ENCODE measurements around the gene CTNNA1.
"Not testable (repeated sequence)": the region's sequence is repeated elsewhere in the genome, so short reads cannot be mapped to it uniquely, and the experiment has no call there.

CTNNA1 gene

GRCh38 chr5:138724470-138725146 lies 28.6 kb upstream of the CTNNA1 start:
- no peaks in the 10 kb centered on the region for H3K27me3 ChIP-seq (ENCODE audit: control insufficient read depth in 5 of 5, insufficient read depth in 4 of 5, low read length in 5 of 5)
- H3K27ac ChIP-seq (ENCODE audit: low read depth, low read length) = no peak overlapping the region
- no peaks in the 10 kb centered on the region for H3K9me3 ChIP-seq (ENCODE audit: control insufficient read depth in 5 of 5, low read length in 5 of 5)
- H3K36me3 ChIP-seq (ENCODE audit: control insufficient read depth in 5 of 5, insufficient read depth in 5 of 5, low read length in 5 of 5) = no peaks in the 10 kb centered on the region
- no peak overlapping the region for H3K9ac ChIP-seq (ENCODE audit: low read length in 5 of 5)
- no peak overlapping the region for H3K4me3 ChIP-seq (ENCODE audit: low read depth in 1 of 5, low read length in 5 of 5)
- peaks cover 0 to 23% (median 21%) of the 10 kb centered on the region in 5 donors for H3K4me1 ChIP-seq (ENCODE audit: control insufficient read depth in 5 of 5, insufficient read depth in 5 of 5, low read length in 5 of 5)

DNA sequence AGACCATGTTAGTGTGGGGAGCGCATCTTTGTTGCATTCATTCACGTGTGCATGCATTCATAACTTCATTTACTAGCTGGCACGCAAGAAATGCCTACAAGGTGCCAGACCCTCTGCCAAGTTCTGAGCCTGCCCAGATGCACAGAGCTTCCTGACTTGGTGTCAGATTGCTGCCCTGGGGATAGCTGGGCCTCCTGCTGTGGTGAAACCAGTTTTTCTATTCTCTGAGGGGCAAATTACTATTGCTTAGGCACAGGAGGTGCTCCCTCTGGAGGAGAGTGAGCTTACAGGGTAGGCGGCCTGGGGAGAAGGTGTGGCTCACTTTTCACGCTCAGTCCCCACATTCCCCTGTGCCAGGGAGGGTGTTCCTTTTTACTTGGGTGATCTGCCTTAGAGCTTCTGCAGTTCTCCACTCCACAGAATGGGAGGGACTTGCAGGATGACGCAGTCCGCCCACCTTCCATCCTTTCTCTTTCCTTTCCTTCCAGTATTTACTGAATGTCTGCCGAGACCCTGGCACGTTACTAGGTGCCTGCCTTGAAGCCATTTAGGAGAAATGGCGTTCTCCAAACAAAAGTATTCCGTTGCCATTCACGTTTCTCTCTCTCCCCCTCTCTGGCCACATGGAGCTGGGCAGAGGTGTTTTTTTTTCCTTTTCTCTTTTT lies 27.9 kb upstream of the CTNNA1 start:
- H3K9ac ChIP-seq (ENCODE audit: low read length in 5 of 5) = peak overlapping the region in 2 of 5 donors; percentile 2 to 30
- no peak overlapping the region for H3K4me3 ChIP-seq (ENCODE audit: low read depth in 1 of 5, low read length in 5 of 5)
- peaks cover 0 to 23% (median 21%) of the 10 kb centered on the region in 5 donors for H3K4me1 ChIP-seq (ENCODE audit: control insufficient read depth in 5 of 5, insufficient read depth in 5 of 5, low read length in 5 of 5)

GRCh38 chr5:138725818-138726416 lies 27.3 kb upstream of the CTNNA1 start:
- peak overlapping the region; percentile 21 for H3K27ac ChIP-seq (ENCODE audit: low read depth, low read length)
- H3K9ac ChIP-seq (ENCODE audit: low read length in 5 of 5) = peak overlapping the region in 1 of 5 donors; percentile 30
- no peaks in the 10 kb centered on the region for H3K36me3 ChIP-seq (ENCODE audit: control insufficient read depth in 5 of 5, insufficient read depth in 5 of 5, low read length in 5 of 5)
- H3K9me3 ChIP-seq (ENCODE audit: control insufficient read depth in 5 of 5, low read length in 5 of 5) = no peaks in the 10 kb centered on the region
- no peak overlapping the region for H3K4me3 ChIP-seq (ENCODE audit: low read depth in 1 of 5, low read length in 5 of 5)
- H3K27me3 ChIP-seq (ENCODE audit: control insufficient read depth in 5 of 5, insufficient read depth in 4 of 5, low read length in 5 of 5) = no peaks in the 10 kb centered on the region
- H3K4me1 ChIP-seq (ENCODE audit: control insufficient read depth in 5 of 5, insufficient read depth in 5 of 5, low read length in 5 of 5) = peaks cover 0 to 23% (median 21%) of the 10 kb centered on the region in 5 donors

More for the DNA sequence above, 27.9 kb upstream of the CTNNA1 start:
- Histone ChIP-seq H3K9me3 (ENCODE audit: control insufficient read depth in 5 of 5, low read length in 5 of 5) (no peaks in the 10 kb centered on the region), H3K27ac (ENCODE audit: low read depth, low read length) (peak overlapping the region; percentile 21), H3K36me3 (ENCODE audit: control insufficient read depth in 5 of 5, insufficient read depth in 5 of 5, low read length in 5 of 5) (no peaks in the 10 kb centered on the region), H3K27me3 (ENCODE audit: control insufficient read depth in 5 of 5, insufficient read depth in 4 of 5, low read length in 5 of 5) (no peaks in the 10 kb centered on the region)

DNA sequence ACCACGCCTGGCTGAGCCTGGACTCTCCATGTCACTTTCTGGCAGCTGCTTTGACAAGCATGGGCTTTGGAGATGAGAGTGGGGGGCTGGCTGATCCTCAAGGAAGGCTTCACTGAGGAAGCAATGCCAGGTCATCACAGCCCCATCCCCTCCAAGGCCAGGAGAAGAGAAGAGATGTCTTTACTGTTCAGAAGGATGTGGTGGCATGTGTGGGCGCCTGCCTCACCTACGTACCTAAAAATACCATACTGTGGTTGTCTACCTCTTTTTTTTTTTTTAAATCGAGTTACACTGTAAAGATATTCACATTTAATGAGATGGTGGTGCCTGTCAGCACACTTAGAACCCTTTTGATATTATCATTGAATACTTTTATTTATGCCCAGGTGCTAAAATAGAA lies 26.4 kb upstream of the CTNNA1 start:
- H3K9ac ChIP-seq (ENCODE audit: low read length in 5 of 5) = no peak overlapping the region
- H3K4me1 ChIP-seq (ENCODE audit: control insufficient read depth in 5 of 5, insufficient read depth in 5 of 5, low read length in 5 of 5) = peaks cover 0 to 23% (median 21%) of the 10 kb centered on the region in 5 donors
- no peaks in the 10 kb centered on the region for H3K36me3 ChIP-seq (ENCODE audit: control insufficient read depth in 5 of 5, insufficient read depth in 5 of 5, low read length in 5 of 5)
- H3K4me3 ChIP-seq (ENCODE audit: low read depth in 1 of 5, low read length in 5 of 5) = no peak overlapping the region
- no peak overlapping the region for H3K27ac ChIP-seq (ENCODE audit: low read depth, low read length)
- no peaks in the 10 kb centered on the region for H3K9me3 ChIP-seq (ENCODE audit: control insufficient read depth in 5 of 5, low read length in 5 of 5)
- no peaks in the 10 kb centered on the region for H3K27me3 ChIP-seq (ENCODE audit: control insufficient read depth in 5 of 5, insufficient read depth in 4 of 5, low read length in 5 of 5)

DNA sequence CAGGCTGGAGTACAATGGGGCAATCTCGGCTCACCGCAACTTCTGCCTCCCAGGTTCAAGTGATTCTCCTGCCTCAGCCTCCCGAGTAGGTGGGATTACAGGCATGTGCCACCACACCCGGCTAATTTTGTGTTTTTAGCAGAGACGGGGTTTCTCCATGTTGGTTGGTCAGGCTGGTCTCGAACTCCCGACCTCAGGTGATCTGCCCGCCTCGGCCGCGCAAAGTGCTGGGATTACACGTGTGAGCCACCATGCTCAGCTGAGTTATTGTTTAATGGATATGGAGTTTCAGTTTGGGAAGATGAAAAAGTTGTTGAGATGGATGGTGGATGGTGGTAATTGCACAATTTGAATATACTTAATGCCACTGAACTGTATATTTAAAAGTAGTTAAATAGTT lies 22.7 kb upstream of the CTNNA1 start:
- not testable (repeated sequence) for H3K27ac ChIP-seq (ENCODE audit: low read depth, low read length); H3K4me3 ChIP-seq (ENCODE audit: low read depth in 1 of 5, low read length in 5 of 5); H3K9me3 ChIP-seq (ENCODE audit: control insufficient read depth in 5 of 5, low read length in 5 of 5); H3K4me1 ChIP-seq (ENCODE audit: control insufficient read depth in 5 of 5, insufficient read depth in 5 of 5, low read length in 5 of 5); H3K27me3 ChIP-seq (ENCODE audit: control insufficient read depth in 5 of 5, insufficient read depth in 4 of 5, low read length in 5 of 5); H3K36me3 ChIP-seq (ENCODE audit: control insufficient read depth in 5 of 5, insufficient read depth in 5 of 5, low read length in 5 of 5); H3K9ac ChIP-seq (ENCODE audit: low read length in 5 of 5)

DNA sequence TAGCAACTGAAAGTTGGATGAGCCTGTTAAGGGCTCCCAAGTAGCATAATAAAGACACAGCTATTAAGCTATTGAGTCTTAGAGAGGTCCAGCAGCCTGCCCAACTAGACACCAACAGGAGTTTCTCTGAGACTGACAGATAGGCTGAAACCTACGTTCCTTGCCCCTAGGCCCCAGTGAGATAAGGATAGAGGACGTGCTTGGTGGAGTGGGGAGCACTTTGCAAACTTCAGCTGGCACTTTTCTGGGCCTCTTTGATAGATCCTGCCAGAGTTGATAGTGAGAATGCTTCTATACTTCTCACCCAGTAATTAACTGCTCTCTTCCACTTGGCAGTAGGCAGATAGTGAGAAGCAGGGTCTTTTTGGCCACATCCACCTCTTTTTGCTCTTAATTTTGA lies 20.8 kb upstream of the CTNNA1 start:
- H3K36me3 ChIP-seq (ENCODE audit: control insufficient read depth in 5 of 5, insufficient read depth in 5 of 5, low read length in 5 of 5) = no peaks in the 10 kb centered on the region
- no peaks in the 10 kb centered on the region for H3K4me1 ChIP-seq (ENCODE audit: control insufficient read depth in 5 of 5, insufficient read depth in 5 of 5, low read length in 5 of 5)
- no peak overlapping the region for H3K9ac ChIP-seq (ENCODE audit: low read length in 5 of 5)
- H3K4me3 ChIP-seq (ENCODE audit: low read depth in 1 of 5, low read length in 5 of 5) = no peak overlapping the region
- H3K27me3 ChIP-seq (ENCODE audit: control insufficient read depth in 5 of 5, insufficient read depth in 4 of 5, low read length in 5 of 5) = no peaks in the 10 kb centered on the region
- H3K9me3 ChIP-seq (ENCODE audit: control insufficient read depth in 5 of 5, low read length in 5 of 5) = peaks cover 0 to 2% (median 0%) of the 10 kb centered on the region in 5 donors
- H3K27ac ChIP-seq (ENCODE audit: low read depth, low read length) = no peak overlapping the region

- H3K27me3 ChIP-seq (ENCODE audit: control insufficient read depth in 5 of 5, insufficient read depth in 4 of 5, low read length in 5 of 5) = no peaks in the 10 kb centered on the region
- no peaks in the 10 kb centered on the region for H3K4me1 ChIP-seq (ENCODE audit: control insufficient read depth in 5 of 5, insufficient read depth in 5 of 5, low read length in 5 of 5)
- H3K36me3 ChIP-seq (ENCODE audit: control insufficient read depth in 5 of 5, insufficient read depth in 5 of 5, low read length in 5 of 5) = no peaks in the 10 kb centered on the region
- H3K9ac ChIP-seq (ENCODE audit: low read length in 5 of 5) = no peak overlapping the region
- no peak overlapping the region for H3K4me3 ChIP-seq (ENCODE audit: low read depth in 1 of 5, low read length in 5 of 5)
- no peak overlapping the region for H3K27ac ChIP-seq (ENCODE audit: low read depth, low read length)
- H3K9me3 ChIP-seq (ENCODE audit: control insufficient read depth in 5 of 5, low read length in 5 of 5) = peaks cover 0 to 2% (median 0%) of the 10 kb centered on the region in 5 donors
These were observed 20.3 kb upstream of the CTNNA1 start for GRCh38 chr5:138732933-138733332.

DNA sequence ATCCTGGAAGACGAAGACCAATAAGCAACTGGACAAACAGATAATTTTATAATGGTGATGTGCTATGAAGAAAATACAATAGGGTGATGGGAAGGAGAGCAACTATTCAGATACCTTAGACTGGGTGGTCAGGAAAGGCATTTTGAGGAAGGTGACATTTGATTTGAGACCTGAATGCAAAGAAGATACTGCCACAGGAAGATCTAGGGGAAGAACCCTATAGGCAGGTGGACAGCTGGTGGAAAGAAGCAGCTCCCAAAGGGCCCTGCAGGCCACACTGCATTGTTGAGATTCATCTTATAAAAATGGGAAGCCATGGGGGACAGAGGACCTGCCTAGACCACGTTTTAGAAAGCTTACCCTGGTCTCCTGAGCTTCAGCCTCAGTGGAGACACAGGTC lies 19.7 kb upstream of the CTNNA1 start:
- no peak overlapping the region for H3K27ac ChIP-seq (ENCODE audit: low read depth, low read length)
- H3K27me3 ChIP-seq (ENCODE audit: control insufficient read depth in 5 of 5, insufficient read depth in 4 of 5, low read length in 5 of 5) = no peaks in the 10 kb centered on the region
- no peaks in the 10 kb centered on the region for H3K4me1 ChIP-seq (ENCODE audit: control insufficient read depth in 5 of 5, insufficient read depth in 5 of 5, low read length in 5 of 5)
- no peaks in the 10 kb centered on the region for H3K36me3 ChIP-seq (ENCODE audit: control insufficient read depth in 5 of 5, insufficient read depth in 5 of 5, low read length in 5 of 5)
- H3K4me3 ChIP-seq (ENCODE audit: low read depth in 1 of 5, low read length in 5 of 5) = no peak overlapping the region
- H3K9ac ChIP-seq (ENCODE audit: low read length in 5 of 5) = no peak overlapping the region
- H3K9me3 ChIP-seq (ENCODE audit: control insufficient read depth in 5 of 5, low read length in 5 of 5) = peaks cover 0 to 2% (median 0%) of the 10 kb centered on the region in 5 donors

DNA sequence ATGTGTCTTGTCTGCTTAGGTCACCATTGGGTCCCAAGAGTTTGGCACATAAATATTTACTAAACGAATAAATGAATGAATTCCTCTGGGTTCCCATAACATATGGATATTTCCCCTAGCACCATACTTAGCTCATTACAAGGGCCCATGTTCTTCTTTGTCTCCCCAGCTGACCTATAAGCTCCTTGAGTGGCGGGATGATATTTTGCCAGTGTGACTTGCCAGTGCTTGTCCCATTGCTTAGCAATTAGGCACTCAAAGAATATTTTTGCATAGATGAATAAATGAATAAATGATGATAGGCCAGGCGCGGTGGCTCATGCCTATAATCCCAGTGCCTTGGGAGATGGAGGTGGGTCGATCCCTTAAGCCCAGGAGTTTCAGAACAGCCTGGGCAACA lies 16.9 kb upstream of the CTNNA1 start:
- H3K9me3 ChIP-seq (ENCODE audit: control insufficient read depth in 5 of 5, low read length in 5 of 5) = peaks cover 0 to 2% (median 0%) of the 10 kb centered on the region in 5 donors
- no peak overlapping the region for H3K4me3 ChIP-seq (ENCODE audit: low read depth in 1 of 5, low read length in 5 of 5)
- no peaks in the 10 kb centered on the region for H3K27me3 ChIP-seq (ENCODE audit: control insufficient read depth in 5 of 5, insufficient read depth in 4 of 5, low read length in 5 of 5)
- H3K9ac ChIP-seq (ENCODE audit: low read length in 5 of 5) = no peak overlapping the region
- H3K4me1 ChIP-seq (ENCODE audit: control insufficient read depth in 5 of 5, insufficient read depth in 5 of 5, low read length in 5 of 5) = no peaks in the 10 kb centered on the region
- no peak overlapping the region for H3K27ac ChIP-seq (ENCODE audit: low read depth, low read length)
- H3K36me3 ChIP-seq (ENCODE audit: control insufficient read depth in 5 of 5, insufficient read depth in 5 of 5, low read length in 5 of 5) = no peaks in the 10 kb centered on the region
